K562 (cell line): ENCODE measurements around the gene PPM1F. TPM values are rescaled to one million over a fixed set of nuclear protein-coding genes. Genes with fewer than 3 reads are reported as not detected.

Experiments
- ATAC-seq: fragments of 200-7000 bp; cut with Tn5 transposase; 3 replicates; pipeline ENCODE4 v1.9.1; 2020; ENCODE audit warnings: moderate library complexity
- BruUV-seq: library from RNA; stranded (reverse); fragments of 400-500 nt; replicated peaks from 2 replicates; lab custom pipeline; 2021; lab: Mats Ljungman, UMichigan
- CTCF ChIA-PET: fragments of 300-600 bp; formaldehyde crosslinking; extraction: SDS; loops from one replicate; lab custom pipeline; 2021; ENCODE audit warnings: low intra/inter-chr PET ratio; lab: Yijun Ruan, JAX
- POLR2A ChIA-PET: fragments of 300-600, 350-650 bp; sonication (Branson Sonifier 250); formaldehyde crosslinking; extraction: SDS; loops from one replicate; lab custom pipeline; 2021; ENCODE audit warnings: antibody characterized with exemption, inconsistent platforms; lab: Yijun Ruan, JAX
- DNase-seq, 4 experiments: peaks; one replicate each; pipeline versions ENCODE4 v3.0.0 to v3.0.0-alpha.2; 2011 to 2018; ENCODE audit warnings: low spot score in 3 of 4, mixed read lengths in 3 of 4; ENCODE audit errors: extremely low read depth in 1 of 4
- FAIRE-seq: peaks from 2 replicates; lab custom pipeline; 2011; peaks lifted over from hg19 to GRCh38; lab: Jason Lieb, UNC
- H2AFZ ChIP-seq: 2 replicates; pipeline ENCODE4 v1.6.0; 2011; ENCODE audit warnings: low read depth, low read length, control low read depth, inconsistent platforms
- H3K27ac ChIP-seq: fragments of 200-600 bp; 3 replicates; pipeline ENCODE4 v1.8.0; 2011; ENCODE audit warnings: low read depth, mild to moderate bottlenecking, control low read depth, inconsistent platforms, low read length, moderate library complexity, mixed read lengths; ENCODE audit errors: extremely low read depth
- H3K27me3 ChIP-seq, 2 experiments: fragments of 300-600 bp in 1 of 2; 2 replicates in 1 of 2; 3 replicates in 1 of 2; pipeline versions ENCODE4 v1.6.0 to v1.8.0; 2011; ENCODE audit warnings: inconsistent platforms in 2 of 2, low read length in 2 of 2, mild to moderate bottlenecking in 1 of 2, mixed read lengths in 1 of 2, moderate library complexity in 1 of 2; ENCODE audit not compliant: control insufficient read depth in 2 of 2, insufficient read depth in 2 of 2
- H3K36me3 ChIP-seq: fragments of 300-600 bp; 3 replicates; pipeline ENCODE4 v1.8.0; 2011; ENCODE audit warnings: mild to moderate bottlenecking, low read length, inconsistent platforms; ENCODE audit not compliant: control insufficient read depth, insufficient read depth
- H3K4me1 ChIP-seq, 2 experiments: fragments of 200-600 bp in 1 of 2; replicated peaks in 1 of 2; 2 replicates in 1 of 2; 3 replicates in 1 of 2; pipeline versions ENCODE4 v1.5.1 to v1.8.0; 2011; ENCODE audit warnings: inconsistent platforms in 2 of 2, low read length in 2 of 2, mild to moderate bottlenecking in 1 of 2, mixed read lengths in 1 of 2, moderate library complexity in 1 of 2; ENCODE audit not compliant: control insufficient read depth in 2 of 2, insufficient read depth in 2 of 2
- H3K4me2 ChIP-seq: 2 replicates; pipeline ENCODE4 v1.6.1; 2011; ENCODE audit warnings: low read length, control low read depth, inconsistent platforms, mixed read lengths; ENCODE audit not compliant: insufficient read depth
- H3K4me3 ChIP-seq: fragments of 200-600 bp; sonication (generic), shearing (Covaris generic); 2 replicates; pipeline ENCODE4 v1.5.1; 2016; ENCODE audit warnings: control low read depth, inconsistent platforms
- H3K79me2 ChIP-seq: fragments of 200-600 bp; 3 replicates; pipeline ENCODE4 v1.8.0; 2011; ENCODE audit warnings: low read length, inconsistent platforms; ENCODE audit not compliant: control insufficient read depth, insufficient read depth
- H3K9ac ChIP-seq, 2 experiments: 2 replicates each; pipeline versions ENCODE4 v1.6.0 to v1.6.1; 2011; ENCODE audit warnings: low read depth in 2 of 2, low read length in 2 of 2, control low read depth in 1 of 2, inconsistent platforms in 1 of 2, mild to moderate bottlenecking in 1 of 2, mixed read lengths in 1 of 2; ENCODE audit not compliant: insufficient read depth in 1 of 2
- H3K9me1 ChIP-seq: one replicate; pipeline ENCODE4 v1.6.0; 2011; ENCODE audit warnings: inconsistent platforms, mild to moderate bottlenecking, low read length, moderate library complexity; ENCODE audit not compliant: control insufficient read depth, insufficient read depth
- H3K9me3 ChIP-seq: replicated peaks from 2 replicates; pipeline ENCODE4 v1.5.1; 2011; ENCODE audit warnings: low read depth, low read length, inconsistent platforms; ENCODE audit not compliant: control insufficient read depth, insufficient read depth
- H4K20me1 ChIP-seq: replicated peaks from 2 replicates; pipeline ENCODE4 v1.6.1; 2011; ENCODE audit warnings: low read length, inconsistent platforms, mixed read lengths; ENCODE audit not compliant: control insufficient read depth, insufficient read depth
- ATF3 ChIP-seq, 2 experiments: fragments of 450-650 bp in 1 of 2; sonication (generic) in 1 of 2; formaldehyde crosslinking in 1 of 2; IDR thresholded peaks in 1 of 2; conservative IDR thresholded peaks in 1 of 2; 2 replicates each; pipeline versions ENCODE4 v1.6.1 to v1.8.1; 2016 to 2023; ENCODE audit warnings: mild to moderate bottlenecking in 2 of 2, moderate library complexity in 2 of 2, inconsistent platforms in 1 of 2, missing genetic modification reagents in 1 of 2
- BRF1 ChIP-seq: IDR thresholded peaks from 3 replicates; pipeline ENCODE4 v1.6.1; 2011; ENCODE audit warnings: borderline replicate concordance, mild to moderate bottlenecking; ENCODE audit not compliant: insufficient read length; ENCODE audit errors: extremely low read depth
- CTCF ChIP-seq, 3 experiments: IDR thresholded peaks in 2 of 3; conservative IDR thresholded peaks in 1 of 3; 2 replicates each; pipeline ENCODE4 v1.5.1; 2011 to 2012; ENCODE audit warnings: low read length in 3 of 3, mild to moderate bottlenecking in 3 of 3, control low read depth in 2 of 3, improper control_type of control experiment in 1 of 3, inconsistent platforms in 1 of 3, low read depth in 1 of 3, mixed read lengths in 1 of 3, moderate library complexity in 1 of 3; ENCODE audit not compliant: insufficient read depth in 2 of 3
- DLX4 ChIP-seq: fragments of 250-450 bp; sonication (Bioruptor Pico); IDR thresholded peaks from 2 replicates; pipeline ENCODE4 v1.6.1; 2021; ENCODE audit warnings: mild to moderate bottlenecking
- HOMEZ ChIP-seq: fragments of 250-450 bp; sonication (Bioruptor Pico); IDR thresholded peaks from 2 replicates; pipeline ENCODE4 v1.4.0; 2020; ENCODE audit warnings: mild to moderate bottlenecking, moderate library complexity
- ID3 ChIP-seq, 2 experiments: fragments of 250-450 bp in 1 of 2; fragments of 450-650 bp in 1 of 2; sonication (Bioruptor Pico) in 1 of 2; IDR thresholded peaks; 2 replicates each; pipeline versions ENCODE4 v1.6.1 to v1.8.0; 2016 to 2021; ENCODE audit warnings: mild to moderate bottlenecking in 2 of 2, moderate library complexity in 2 of 2, missing compliant biosample characterization in 1 of 2, missing genetic modification characterization in 1 of 2
- NCOA1 ChIP-seq: fragments of 450-650 bp; IDR thresholded peaks from 2 replicates; pipeline ENCODE4 v1.6.1; 2016; ENCODE audit warnings: low read depth
- RCOR1 ChIP-seq, 2 experiments: IDR thresholded peaks; 2 replicates each; pipeline ENCODE4 v1.6.1; 2012; ENCODE audit warnings: low read depth in 2 of 2, low read length in 2 of 2, borderline replicate concordance in 1 of 2, improper control_type of control experiment in 1 of 2
- SP2 ChIP-seq: IDR thresholded peaks from 2 replicates; pipeline ENCODE4 v1.6.1; 2011; ENCODE audit warnings: mild to moderate bottlenecking, low read depth, low read length, moderate library complexity; ENCODE audit not compliant: poor library complexity, severe bottlenecking; ENCODE audit errors: extremely low read depth
- SRSF3 ChIP-seq: fragments of 200-400 bp; formaldehyde crosslinking; IDR thresholded peaks from 2 replicates; pipeline ENCODE4 v1.6.1; 2016; ENCODE audit warnings: mild to moderate bottlenecking, low read length, moderate library complexity; ENCODE audit not compliant: insufficient read depth
- TAL1 ChIP-seq: fragments of 450-650 bp; IDR thresholded peaks from 2 replicates; pipeline ENCODE4 v1.6.1; 2016; ENCODE audit warnings: mild to moderate bottlenecking
- TCF7L2 ChIP-seq: fragments of 150-350 bp; IDR thresholded peaks from 2 replicates; pipeline ENCODE4 v1.6.1; 2016; ENCODE audit warnings: low read depth, mild to moderate bottlenecking, low read length, moderate library complexity
- THRAP3 ChIP-seq: fragments of 450-650 bp; IDR thresholded peaks from 2 replicates; pipeline ENCODE4 v1.6.1; 2016; ENCODE audit warnings: mild to moderate bottlenecking, inconsistent platforms, borderline replicate concordance
- ZC3H11A ChIP-seq: IDR thresholded peaks from 2 replicates; pipeline ENCODE4 v1.6.1; 2012; ENCODE audit warnings: low read depth, low read length, improper control_type of control experiment
- WGBS: fragments of 100-300 bp; shearing (Covaris generic); methylation state at CpG from one replicate; pipeline ENCODE4 v1.1.6; 2016; ENCODE audit warnings: low coverage, mixed read lengths; ENCODE audit not compliant: insufficient coverage; ENCODE audit errors: missing lambda C conversion rate; 5-methylcytosine and 5-hydroxymethylcytosine counted together
- in situ Hi-C: fragments of 300-500 bp; cut with MboI; formaldehyde crosslinking; loops from 4 replicates; pipeline ENCODE4 v1.15.0; 2018; ENCODE audit warnings: inconsistent platforms, mixed read lengths
- intact Hi-C: fragments of 100-400 bp; cut with micrococcal nuclease; formaldehyde crosslinking; loops from 2 replicates; pipeline ENCODE4 v1.14.2; 2022
- polyA plus RNA-seq, 8 experiments: library from polyadenylated mRNA; depleted of rRNA in 4 of 8; stranded (reverse) in 5 of 8; unstranded in 3 of 8; fragments of >200 nt; fragmentation: Nextera tagmentation in 2 of 8; fragmentation: Illumina TruSeq in 1 of 8; extraction: Ambion mirVana in 2 of 8; extraction: Trizol in 1 of 8; gene quantifications; 2 replicates each; pipeline versions ENCODE4 v1.2.1 to v1.2.3, GENCODE V29; 2011 to 2014; ENCODE audit warnings: inconsistent platforms in 1 of 8, missing spikeins in 1 of 8
- total RNA-seq, 7 experiments: library from RNA; depleted of rRNA in 6 of 7; stranded (reverse); fragments of >200 nt in 6 of 7; fragmentation: Illumina TruSeq in 2 of 7; extraction: Trizol in 2 of 7; gene quantifications; 2 replicates each; pipeline versions ENCODE4 v1.2.1 to v1.2.3, GENCODE V29; 2011 to 2021; ENCODE audit warnings: low replicate concordance in 1 of 7

The PPM1F gene
- total and polyA plus RNA-seq, 9 of the 15 experiments (the other 6 are each of a cell fraction or from before 2014, with no cell fraction given), result 2.1 to 159 (median 64.0) TPM

- ATAC-seq, result peak; percentile 53
- no peak for FAIRE-seq
- CTCF ChIA-PET, result interaction anchor here (0.5 to 4.8 kb wide), 7 partner anchors 14 to 246 kb away, joined by 3 to 114 read pairs (median 6); no protein-coding TSS in a partner anchor
- peak in 2 of 4 experiments; percentile 78 to 83 for DNase-seq
- H3K9ac ChIP-seq, result peak overlapping the region; percentile 71 to 96
- H3K4me1 ChIP-seq, result peaks cover 34 to 48% of the 10 kb centered on the region in 2 experiments
- H3K36me3 ChIP-seq, result peaks cover 10% of the 10 kb centered on the region
- H2AFZ ChIP-seq, result peak overlapping the region; percentile 93
- H3K9me3 ChIP-seq, result peaks cover 6% of the 10 kb centered on the region
- peak overlapping the region; percentile 68 for H3K27ac ChIP-seq
- H3K4me3 ChIP-seq, result peak overlapping the region; percentile 66
- 33% methylated on average over 29 of the region's 29 CpGs for WGBS
- peak overlapping the region; percentile 95 for H3K4me2 ChIP-seq
- peaks cover 36% of the 10 kb centered on the region for H3K79me2 ChIP-seq
- POLR2A ChIA-PET, result interaction anchor here (0.7 to 42.4 kb wide), 25 partner anchors 13 to 359 kb away, joined by 3 to 1041 read pairs (median 3); partner anchors contain the start of gene TOP3B
- H3K27me3 ChIP-seq, result no peaks in the 10 kb centered on the region
- 0 out of 2 replicates have a peak, but pooled peaks cover 6% of the 10 kb centered on the region for H4K20me1 ChIP-seq
- H3K9me1 ChIP-seq, result peaks cover 7% of the 10 kb centered on the region
- intact Hi-C loops (loop anchor here (2.0 kb wide), 2 partner anchors 13 to 239 kb away; no protein-coding TSS in a partner anchor), in situ Hi-C loops (loop anchor here (5.0 kb wide), 1 partner anchor 270 kb away; no protein-coding TSS in a partner anchor)
- no TSS peak for BruUV-seq
- TF ChIP-seq THRAP3 (no peak), DLX4 (no peak), BRF1 (no peak), TCF7L2 (no peak), ATF3 (IDR thresholded peaks at IDR 0.05) (no peak), ATF3 (CRISPR knock-in tag; conservative IDR thresholded peaks at IDR 0.05) (peak; percentile 74), SP2 (peak; percentile 3), SRSF3 (no peak), CTCF (IDR thresholded peaks at IDR 0.05 in 2 of 3, conservative IDR thresholded peaks at IDR 0.05 in 1 of 3; ENCODE audit: insufficient read depth in 2 of 3, low read depth in 1 of 3, low read length in 3 of 3) (0 out of 6 replicates have a peak, but pooled peaks of 1 of the 3 experiments have one; percentile 1), NCOA1 (no peak), RCOR1 (IDR thresholded peaks at IDR 0.05; ENCODE audit: borderline replicate concordance in 1 of 2, low read depth in 2 of 2, low read length in 2 of 2) (no peak), TAL1 (no peak), ID3 (CRISPR knock-in tag; IDR thresholded peaks at IDR 0.05) (no peak), ID3 (tag; IDR thresholded peaks at IDR 0.05) (no peak), HOMEZ (no peak), ZC3H11A (peak; percentile 38; the same call in 1 of the 2 replicates)
Observed at GRCh38 chr22:21951931-21952465, 650 bp downstream of the PPM1F start.
